ENCODE data around the gene CIP2A. TPM values are rescaled to one million over a fixed set of nuclear protein-coding genes. Genes with fewer than 3 reads are reported as not detected.

The CIP2A gene
- total and polyA plus RNA-seq, 2 experiments from 2014 or later = 48.1 to 63.5 TPM

DNA sequence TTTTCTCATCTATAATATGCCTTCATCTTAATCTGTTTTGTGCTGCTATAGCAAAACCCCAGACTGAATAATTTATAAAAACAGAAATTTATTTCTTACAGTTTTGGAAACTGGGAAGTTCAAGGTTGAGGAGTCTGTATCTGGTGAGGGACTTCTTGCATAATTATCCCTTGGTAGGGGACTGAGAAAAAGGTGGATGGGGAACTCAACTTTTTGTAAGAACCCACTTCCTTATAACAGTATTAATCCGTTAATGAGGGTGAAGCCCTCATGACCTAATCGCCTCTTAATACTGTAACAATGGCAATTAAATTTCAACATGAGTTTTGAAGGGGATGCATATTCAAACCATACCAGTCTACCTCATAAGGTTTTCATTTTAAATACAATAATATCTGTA lies 61.4 kb downstream of the CIP2A start:
- ATAC-seq = no peak

More for the DNA sequence above, 61.4 kb downstream of the CIP2A start:
- Mint-ChIP-seq H3K9me3 (no peaks in the 10 kb centered on the region), H3K36me3 (ENCODE audit: low read depth) (no peaks in the 10 kb centered on the region), H3K27ac (no peak overlapping the region), H3K27me3 (ENCODE audit: insufficient read depth, low read depth, poor library complexity) (no peaks in the 10 kb centered on the region), H3K4me3 (no peak overlapping the region), H3K4me1 (peaks cover 11% of the 10 kb centered on the region; the same call in 2 of the 3 replicates)
- Histone ChIP-seq H3K27ac (ENCODE audit: low read depth) (no peak overlapping the region), H3K9me2 (ENCODE audit: insufficient read depth) (no peaks in the 10 kb centered on the region), H2AFZ (no peak overlapping the region), H4K20me1 (replicated peaks; ENCODE audit: insufficient read depth) (no peaks in the 10 kb centered on the region), H3K79me2 (replicated peaks; ENCODE audit: insufficient read depth) (no peaks in the 10 kb centered on the region), H3K36me3 (ENCODE audit: insufficient read depth) (no peaks in the 10 kb centered on the region), H3F3A (replicated peaks; ENCODE audit: low read depth) (no peaks in the 10 kb centered on the region), H3K4me1 (ENCODE audit: insufficient read depth) (peaks cover 6% of the 10 kb centered on the region), H3K27me3 (ENCODE audit: insufficient read depth) (no peaks in the 10 kb centered on the region), H3K4me2 (no peak overlapping the region), H3K4me3 (no peak overlapping the region)
- no peak for DNase-seq (ENCODE audit: low spot score)
- no peak for TF ChIP-seq EZH2phosphoT487 (IDR thresholded peaks at IDR 0.05; ENCODE audit: unreplicated experiment)
- TF ChIP-seq, protein P1, sequence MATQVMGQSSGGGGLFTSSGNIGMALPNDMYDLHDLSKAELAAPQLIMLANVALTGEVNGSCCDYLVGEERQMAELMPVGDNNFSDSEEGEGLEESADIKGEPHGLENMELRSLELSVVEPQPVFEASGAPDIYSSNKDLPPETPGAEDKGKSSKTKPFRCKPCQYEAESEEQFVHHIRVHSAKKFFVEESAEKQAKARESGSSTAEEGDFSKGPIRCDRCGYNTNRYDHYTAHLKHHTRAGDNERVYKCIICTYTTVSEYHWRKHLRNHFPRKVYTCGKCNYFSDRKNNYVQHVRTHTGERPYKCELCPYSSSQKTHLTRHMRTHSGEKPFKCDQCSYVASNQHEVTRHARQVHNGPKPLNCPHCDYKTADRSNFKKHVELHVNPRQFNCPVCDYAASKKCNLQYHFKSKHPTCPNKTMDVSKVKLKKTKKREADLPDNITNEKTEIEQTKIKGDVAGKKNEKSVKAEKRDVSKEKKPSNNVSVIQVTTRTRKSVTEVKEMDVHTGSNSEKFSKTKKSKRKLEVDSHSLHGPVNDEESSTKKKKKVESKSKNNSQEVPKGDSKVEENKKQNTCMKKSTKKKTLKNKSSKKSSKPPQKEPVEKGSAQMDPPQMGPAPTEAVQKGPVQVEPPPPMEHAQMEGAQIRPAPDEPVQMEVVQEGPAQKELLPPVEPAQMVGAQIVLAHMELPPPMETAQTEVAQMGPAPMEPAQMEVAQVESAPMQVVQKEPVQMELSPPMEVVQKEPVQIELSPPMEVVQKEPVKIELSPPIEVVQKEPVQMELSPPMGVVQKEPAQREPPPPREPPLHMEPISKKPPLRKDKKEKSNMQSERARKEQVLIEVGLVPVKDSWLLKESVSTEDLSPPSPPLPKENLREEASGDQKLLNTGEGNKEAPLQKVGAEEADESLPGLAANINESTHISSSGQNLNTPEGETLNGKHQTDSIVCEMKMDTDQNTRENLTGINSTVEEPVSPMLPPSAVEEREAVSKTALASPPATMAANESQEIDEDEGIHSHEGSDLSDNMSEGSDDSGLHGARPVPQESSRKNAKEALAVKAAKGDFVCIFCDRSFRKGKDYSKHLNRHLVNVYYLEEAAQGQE (IDR thresholded peaks at IDR 0.05; ENCODE audit: unreplicated experiment) = no peak
- TF ChIP-seq, protein P2, sequence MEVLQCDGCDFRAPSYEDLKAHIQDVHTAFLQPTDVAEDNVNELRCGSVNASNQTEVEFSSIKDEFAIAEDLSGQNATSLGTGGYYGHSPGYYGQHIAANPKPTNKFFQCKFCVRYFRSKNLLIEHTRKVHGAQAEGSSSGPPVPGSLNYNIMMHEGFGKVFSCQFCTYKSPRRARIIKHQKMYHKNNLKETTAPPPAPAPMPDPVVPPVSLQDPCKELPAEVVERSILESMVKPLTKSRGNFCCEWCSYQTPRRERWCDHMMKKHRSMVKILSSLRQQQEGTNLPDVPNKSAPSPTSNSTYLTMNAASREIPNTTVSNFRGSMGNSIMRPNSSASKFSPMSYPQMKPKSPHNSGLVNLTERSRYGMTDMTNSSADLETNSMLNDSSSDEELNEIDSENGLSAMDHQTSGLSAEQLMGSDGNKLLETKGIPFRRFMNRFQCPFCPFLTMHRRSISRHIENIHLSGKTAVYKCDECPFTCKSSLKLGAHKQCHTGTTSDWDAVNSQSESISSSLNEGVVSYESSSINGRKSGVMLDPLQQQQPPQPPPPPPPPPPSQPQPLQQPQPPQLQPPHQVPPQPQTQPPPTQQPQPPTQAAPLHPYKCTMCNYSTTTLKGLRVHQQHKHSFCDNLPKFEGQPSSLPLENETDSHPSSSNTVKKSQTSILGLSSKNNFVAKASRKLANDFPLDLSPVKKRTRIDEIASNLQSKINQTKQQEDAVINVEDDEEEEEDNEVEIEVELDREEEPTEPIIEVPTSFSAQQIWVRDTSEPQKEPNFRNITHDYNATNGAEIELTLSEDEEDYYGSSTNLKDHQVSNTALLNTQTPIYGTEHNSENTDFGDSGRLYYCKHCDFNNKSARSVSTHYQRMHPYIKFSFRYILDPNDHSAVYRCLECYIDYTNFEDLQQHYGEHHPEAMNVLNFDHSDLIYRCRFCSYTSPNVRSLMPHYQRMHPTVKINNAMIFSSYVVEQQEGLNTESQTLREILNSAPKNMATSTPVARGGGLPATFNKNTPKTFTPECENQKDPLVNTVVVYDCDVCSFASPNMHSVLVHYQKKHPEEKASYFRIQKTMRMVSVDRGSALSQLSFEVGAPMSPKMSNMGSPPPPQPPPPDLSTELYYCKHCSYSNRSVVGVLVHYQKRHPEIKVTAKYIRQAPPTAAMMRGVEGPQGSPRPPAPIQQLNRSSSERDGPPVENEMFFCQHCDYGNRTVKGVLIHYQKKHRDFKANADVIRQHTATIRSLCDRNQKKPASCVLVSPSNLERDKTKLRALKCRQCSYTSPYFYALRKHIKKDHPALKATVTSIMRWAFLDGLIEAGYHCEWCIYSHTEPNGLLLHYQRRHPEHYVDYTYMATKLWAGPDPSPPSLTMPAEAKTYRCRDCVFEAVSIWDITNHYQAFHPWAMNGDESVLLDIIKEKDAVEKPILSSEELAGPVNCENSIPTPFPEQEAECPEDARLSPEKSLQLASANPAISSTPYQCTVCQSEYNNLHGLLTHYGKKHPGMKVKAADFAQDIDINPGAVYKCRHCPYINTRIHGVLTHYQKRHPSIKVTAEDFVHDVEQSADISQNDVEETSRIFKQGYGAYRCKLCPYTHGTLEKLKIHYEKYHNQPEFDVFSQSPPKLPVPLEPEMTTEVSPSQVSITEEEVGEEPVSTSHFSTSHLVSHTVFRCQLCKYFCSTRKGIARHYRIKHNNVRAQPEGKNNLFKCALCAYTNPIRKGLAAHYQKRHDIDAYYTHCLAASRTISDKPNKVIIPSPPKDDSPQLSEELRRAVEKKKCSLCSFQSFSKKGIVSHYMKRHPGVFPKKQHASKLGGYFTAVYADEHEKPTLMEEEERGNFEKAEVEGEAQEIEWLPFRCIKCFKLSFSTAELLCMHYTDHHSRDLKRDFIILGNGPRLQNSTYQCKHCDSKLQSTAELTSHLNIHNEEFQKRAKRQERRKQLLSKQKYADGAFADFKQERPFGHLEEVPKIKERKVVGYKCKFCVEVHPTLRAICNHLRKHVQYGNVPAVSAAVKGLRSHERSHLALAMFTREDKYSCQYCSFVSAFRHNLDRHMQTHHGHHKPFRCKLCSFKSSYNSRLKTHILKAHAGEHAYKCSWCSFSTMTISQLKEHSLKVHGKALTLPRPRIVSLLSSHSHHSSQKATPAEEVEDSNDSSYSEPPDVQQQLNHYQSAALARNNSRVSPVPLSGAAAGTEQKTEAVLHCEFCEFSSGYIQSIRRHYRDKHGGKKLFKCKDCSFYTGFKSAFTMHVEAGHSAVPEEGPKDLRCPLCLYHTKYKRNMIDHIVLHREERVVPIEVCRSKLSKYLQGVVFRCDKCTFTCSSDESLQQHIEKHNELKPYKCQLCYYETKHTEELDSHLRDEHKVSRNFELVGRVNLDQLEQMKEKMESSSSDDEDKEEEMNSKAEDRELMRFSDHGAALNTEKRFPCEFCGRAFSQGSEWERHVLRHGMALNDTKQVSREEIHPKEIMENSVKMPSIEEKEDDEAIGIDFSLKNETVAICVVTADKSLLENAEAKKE (CRISPR knock-in tag; IDR thresholded peaks at IDR 0.05) = no peak

Measured in GM23338 (cell line).